Cardiac muscle cell (in vitro differentiated cells and primary cell): Measurements from ENCODE around the gene MUSK. TPM values are rescaled to one million over a fixed set of nuclear protein-coding genes. Genes with fewer than 3 reads are reported as not detected.
A peak's percentile ranks its signal among the peaks of the same experiment; 100 is the strongest.
"Not testable (repeated sequence)": the region's sequence is repeated elsewhere in the genome, so short reads cannot be mapped to it uniquely, and the experiment has no call there.

Source experiments
- DNase-seq, 2 donors: peaks; one replicate each; pipeline versions ENCODE4 v3.0.0 to v3.0.0-alpha.2; 2010 to 2017; ENCODE audit warnings: low read depth in 1 of 2, low spot score in 1 of 2
- H3K27ac ChIP-seq: fragments of 200-600 bp; sonication (generic); 2 replicates; pipeline ENCODE4 v1.5.1; 2016
- H3K27me3 ChIP-seq: fragments of 200-600 bp; sonication (generic); 2 replicates; pipeline ENCODE4 v1.6.0; 2016; ENCODE audit warnings: control low read depth
- H3K36me3 ChIP-seq: fragments of 200-600 bp; sonication (generic); 2 replicates; pipeline ENCODE4 v1.5.1; 2016; ENCODE audit warnings: control low read depth
- H3K4me1 ChIP-seq: fragments of 200-600 bp; sonication (generic); 2 replicates; pipeline ENCODE4 v1.8.1; 2017; ENCODE audit warnings: low read depth, mild to moderate bottlenecking, mixed run types
- H3K4me3 ChIP-seq: fragments of 200-600 bp; sonication (generic); 2 replicates; pipeline ENCODE4 v1.5.1; 2016; ENCODE audit warnings: mild to moderate bottlenecking
- H3K9me3 ChIP-seq: fragments of 200-600 bp; sonication (generic); 2 replicates; pipeline ENCODE4 v1.5.1; 2017; ENCODE audit warnings: low read depth, mild to moderate bottlenecking, control low read depth
- polyA plus RNA-seq: library from polyadenylated mRNA; unstranded; fragments of >200 nt; fragmentation: Nextera tagmentation; extraction: Ambion mirVana; gene quantifications from 2 replicates; pipeline ENCODE4 v1.2.1, GENCODE V29; 2016
- total RNA-seq: library from RNA; depleted of rRNA; stranded (reverse); fragments of >200 nt; gene quantifications from 2 replicates; pipeline ENCODE4 v1.2.3, GENCODE V29; 2016
- TF ChIP-seq, protein P1 (sequence below): IDR thresholded peaks from 2 replicates; pipeline ENCODE4 v1.5.1; 2012; ENCODE audit warnings: low read depth, mild to moderate bottlenecking, low read length

MUSK gene
- total and polyA plus RNA-seq, 2 experiments from 2014 or later = not detected

DNA sequence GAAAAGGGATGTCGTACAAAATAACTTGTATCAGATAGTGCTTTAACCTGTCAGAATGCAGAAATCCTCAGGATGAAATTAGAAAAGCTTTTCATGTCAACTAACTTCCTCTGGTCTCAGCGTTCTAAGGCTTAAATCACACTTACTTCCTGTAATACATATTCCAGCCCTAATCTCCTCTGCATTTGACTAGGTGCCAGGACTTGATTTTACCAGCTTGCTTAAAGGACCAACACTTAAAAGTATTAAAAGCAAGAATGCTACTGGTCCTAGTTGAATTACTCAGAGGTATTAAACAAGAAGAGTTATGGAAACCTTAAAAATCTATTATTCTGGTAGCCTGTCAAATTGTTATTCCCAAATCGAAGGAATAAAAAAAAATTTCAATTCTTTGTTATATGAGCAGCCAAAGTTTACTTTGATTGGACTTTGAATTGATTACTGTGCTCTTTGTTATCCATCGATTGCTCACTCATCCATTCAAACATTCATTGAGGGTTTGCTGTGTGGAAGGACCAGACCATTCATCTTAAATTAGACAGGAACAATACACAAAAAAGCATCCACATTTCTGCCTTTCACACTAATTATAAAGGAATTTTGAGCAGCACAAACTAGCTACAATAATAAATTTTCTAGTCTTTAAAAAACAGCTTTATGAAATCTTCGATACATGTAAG is 108.7 kb downstream of the MUSK start:
- Histone ChIP-seq H3K27me3 (no peaks in the 10 kb centered on the region), H3K27ac (no peak overlapping the region), H3K9me3 (no peaks in the 10 kb centered on the region), H3K4me3 (no peak overlapping the region), H3K4me1 (no peaks in the 10 kb centered on the region), H3K36me3 (no peaks in the 10 kb centered on the region)
- TF ChIP-seq, protein P1, sequence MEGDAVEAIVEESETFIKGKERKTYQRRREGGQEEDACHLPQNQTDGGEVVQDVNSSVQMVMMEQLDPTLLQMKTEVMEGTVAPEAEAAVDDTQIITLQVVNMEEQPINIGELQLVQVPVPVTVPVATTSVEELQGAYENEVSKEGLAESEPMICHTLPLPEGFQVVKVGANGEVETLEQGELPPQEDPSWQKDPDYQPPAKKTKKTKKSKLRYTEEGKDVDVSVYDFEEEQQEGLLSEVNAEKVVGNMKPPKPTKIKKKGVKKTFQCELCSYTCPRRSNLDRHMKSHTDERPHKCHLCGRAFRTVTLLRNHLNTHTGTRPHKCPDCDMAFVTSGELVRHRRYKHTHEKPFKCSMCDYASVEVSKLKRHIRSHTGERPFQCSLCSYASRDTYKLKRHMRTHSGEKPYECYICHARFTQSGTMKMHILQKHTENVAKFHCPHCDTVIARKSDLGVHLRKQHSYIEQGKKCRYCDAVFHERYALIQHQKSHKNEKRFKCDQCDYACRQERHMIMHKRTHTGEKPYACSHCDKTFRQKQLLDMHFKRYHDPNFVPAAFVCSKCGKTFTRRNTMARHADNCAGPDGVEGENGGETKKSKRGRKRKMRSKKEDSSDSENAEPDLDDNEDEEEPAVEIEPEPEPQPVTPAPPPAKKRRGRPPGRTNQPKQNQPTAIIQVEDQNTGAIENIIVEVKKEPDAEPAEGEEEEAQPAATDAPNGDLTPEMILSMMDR = no peak
- DNase-seq = peak in 1 of 2 donors; percentile 78

DNA sequence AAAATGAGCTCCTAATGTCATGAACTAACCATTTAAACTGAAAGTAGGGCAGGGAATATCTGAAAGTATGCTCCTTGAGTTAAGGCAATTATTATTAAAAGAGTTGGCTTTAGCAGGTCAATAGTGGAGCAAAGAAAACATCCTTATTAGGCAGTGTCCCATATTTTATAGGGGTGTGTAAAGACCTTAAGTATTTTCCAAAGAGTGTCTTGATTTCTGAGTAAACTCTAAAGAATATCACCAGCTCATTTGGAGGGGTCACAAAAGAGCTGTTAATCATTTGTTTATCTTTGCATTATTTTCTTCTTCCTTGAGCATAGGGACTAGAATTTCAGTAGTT is 109.3 kb downstream of the MUSK start:
- Histone ChIP-seq H3K27me3 (no peaks in the 10 kb centered on the region), H3K27ac (no peak overlapping the region), H3K36me3 (no peaks in the 10 kb centered on the region), H3K4me3 (no peak overlapping the region), H3K9me3 (no peaks in the 10 kb centered on the region), H3K4me1 (no peaks in the 10 kb centered on the region)
- DNase-seq = no peak
- TF ChIP-seq, protein P1 = no peak

DNA sequence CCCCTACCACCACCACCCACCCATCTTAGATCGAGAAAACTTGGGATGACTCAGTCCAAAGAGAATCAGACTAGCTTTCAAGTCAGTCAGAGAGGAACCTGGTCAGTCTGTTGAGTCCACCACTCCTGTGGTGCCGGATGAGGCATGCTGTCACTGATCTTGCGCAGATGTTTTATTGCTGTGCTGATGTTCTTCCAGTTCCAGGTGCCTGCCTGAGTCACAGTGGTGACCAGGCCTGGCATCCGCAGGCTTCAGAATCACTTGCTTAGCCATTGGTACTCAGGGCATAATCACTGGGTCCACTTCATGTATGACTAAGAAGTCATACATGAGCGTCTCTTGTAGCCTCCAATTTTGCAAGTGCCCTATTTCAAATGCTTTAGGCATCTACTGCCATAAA is 114.1 kb downstream of the MUSK start:
- no peak overlapping the region for H3K4me3 ChIP-seq
- H3K9me3 ChIP-seq = no peaks in the 10 kb centered on the region
- H3K4me1 ChIP-seq = no peaks in the 10 kb centered on the region
- H3K27me3 ChIP-seq = no peaks in the 10 kb centered on the region
- no peaks in the 10 kb centered on the region for H3K36me3 ChIP-seq
- TF ChIP-seq, protein P1 = no peak
- no peak for DNase-seq
- no peak overlapping the region for H3K27ac ChIP-seq

DNA sequence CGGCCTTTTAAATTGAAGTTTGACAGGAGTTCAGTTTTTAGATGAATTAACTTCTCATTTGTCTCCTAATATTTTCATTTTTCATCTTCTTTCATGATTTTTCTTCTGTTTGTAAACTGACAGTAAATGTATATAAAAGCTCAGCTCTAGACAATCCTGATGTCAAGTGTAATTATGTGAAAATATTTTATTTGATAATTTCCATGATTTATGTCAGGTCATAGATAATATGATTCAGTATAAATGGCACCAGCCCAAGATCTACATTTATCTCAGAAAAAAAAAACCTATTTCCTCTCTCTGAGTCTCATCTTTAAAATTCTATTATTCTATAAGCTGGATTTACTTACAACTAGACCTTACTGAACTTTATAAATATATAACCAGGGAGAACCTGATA is 115.7 kb downstream of the MUSK start:
- no peaks in the 10 kb centered on the region for H3K27me3 ChIP-seq
- no peak overlapping the region for H3K4me3 ChIP-seq
- H3K27ac ChIP-seq = no peak overlapping the region
- no peaks in the 10 kb centered on the region for H3K4me1 ChIP-seq
- H3K36me3 ChIP-seq = no peaks in the 10 kb centered on the region
- TF ChIP-seq, protein P1 = no peak
- H3K9me3 ChIP-seq = no peaks in the 10 kb centered on the region
- DNase-seq = no peak

DNA sequence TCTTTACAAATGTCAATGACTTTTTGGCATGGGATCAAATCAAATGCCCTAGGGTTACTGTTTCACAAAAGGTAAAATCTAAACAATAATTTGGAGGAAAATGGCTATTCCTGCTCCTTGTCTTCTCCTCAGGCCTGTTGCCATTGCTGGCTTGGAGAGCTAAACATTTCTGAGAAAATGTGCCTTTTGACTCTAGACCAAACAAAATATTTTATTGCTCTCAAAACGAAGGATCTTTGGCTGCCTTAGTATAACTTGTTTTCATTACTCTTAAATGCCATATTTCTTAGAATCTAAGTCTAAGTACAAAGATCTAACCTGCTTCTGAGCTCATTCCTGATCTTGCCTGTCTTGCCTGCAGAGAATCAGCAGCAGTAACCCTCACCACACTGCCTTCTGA is 116.6 kb downstream of the MUSK start:
- H3K27ac ChIP-seq = no peak overlapping the region
- no peaks in the 10 kb centered on the region for H3K27me3 ChIP-seq
- TF ChIP-seq, protein P1 = no peak
- H3K36me3 ChIP-seq = no peaks in the 10 kb centered on the region
- DNase-seq = no peak
- no peak overlapping the region for H3K4me3 ChIP-seq
- H3K9me3 ChIP-seq = no peaks in the 10 kb centered on the region
- H3K4me1 ChIP-seq = no peaks in the 10 kb centered on the region

DNA sequence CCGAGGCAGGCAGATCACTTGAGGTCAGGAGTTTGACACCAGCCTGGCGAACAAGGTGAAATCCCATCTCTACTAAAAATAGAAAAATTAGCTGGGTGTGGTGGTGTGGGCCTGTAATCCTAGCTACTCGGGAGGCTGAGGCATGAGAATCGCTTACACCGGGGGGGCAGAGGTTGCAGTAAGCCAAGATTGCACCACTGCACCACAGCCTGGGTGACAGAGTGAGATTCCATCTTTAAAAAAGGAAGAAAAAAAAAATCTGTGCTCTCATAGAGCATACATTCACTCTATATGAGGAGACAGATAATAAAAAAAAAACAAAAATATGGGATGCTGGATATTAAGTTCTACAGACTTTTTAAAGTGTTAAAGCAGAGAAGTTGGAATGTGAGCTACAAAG is 119.8 kb downstream of the MUSK start:
- H3K4me1 ChIP-seq, DNase-seq, H3K9me3 ChIP-seq, H3K36me3 ChIP-seq, H3K4me3 ChIP-seq, H3K27ac ChIP-seq, H3K27me3 ChIP-seq: not testable (repeated sequence)
